Activated T-helper 1 cell treated with Interleukin-2 at 50 U/mL for 16 hours (primary cell): Measurements from ENCODE around the gene MTFR2.
A peak's percentile ranks its signal among the peaks of the same experiment; 100 is the strongest.

Experiments
- DNase-seq: peaks from one replicate; pipeline ENCODE4 v3.0.0-alpha.2; 2020; ENCODE audit warnings: low read depth

Gene MTFR2

GRCh38 chr6:136249811-136250685 is at the start of gene MTFR2:
TSS of gene MTFR2 (minus strand) at chr6:136250311. CDS start at chr6:136249099, 1,212 bp downstream.
- DNase-seq: peak; percentile 83

GRCh38 chr6:136294621-136295020 is 44.5 kb upstream of the MTFR2 start:
- DNase-seq: no peak

DNA sequence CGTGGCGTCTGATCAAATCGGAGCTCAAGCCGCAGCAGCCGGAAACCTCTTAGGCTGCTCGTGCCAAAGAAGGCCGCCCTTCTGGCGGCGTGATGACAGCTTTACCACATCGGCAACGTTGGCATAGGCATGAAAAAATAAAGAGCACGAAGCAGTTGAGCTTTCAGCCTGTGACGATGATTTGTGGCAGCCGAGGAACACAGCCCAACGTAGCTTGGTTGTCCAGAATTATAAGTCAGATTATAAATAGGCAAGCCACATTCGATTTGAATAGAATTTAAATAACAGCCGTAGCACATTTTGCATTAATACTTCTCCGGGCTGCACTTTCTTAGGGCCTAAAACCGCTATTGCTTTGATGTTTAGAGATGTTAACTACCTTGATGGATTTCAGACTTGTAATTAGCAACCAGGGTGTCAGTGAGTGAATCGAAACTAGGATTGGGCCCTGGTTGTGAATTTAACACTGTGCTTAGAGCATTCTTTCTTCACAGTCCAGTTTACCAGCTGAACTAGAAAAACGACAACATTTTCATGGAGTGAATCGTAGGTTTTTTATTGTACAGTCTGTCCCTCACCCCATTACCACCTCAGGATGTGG is 40.4 kb upstream of the MTFR2 start:
- peak; percentile 73 for DNase-seq

DNA sequence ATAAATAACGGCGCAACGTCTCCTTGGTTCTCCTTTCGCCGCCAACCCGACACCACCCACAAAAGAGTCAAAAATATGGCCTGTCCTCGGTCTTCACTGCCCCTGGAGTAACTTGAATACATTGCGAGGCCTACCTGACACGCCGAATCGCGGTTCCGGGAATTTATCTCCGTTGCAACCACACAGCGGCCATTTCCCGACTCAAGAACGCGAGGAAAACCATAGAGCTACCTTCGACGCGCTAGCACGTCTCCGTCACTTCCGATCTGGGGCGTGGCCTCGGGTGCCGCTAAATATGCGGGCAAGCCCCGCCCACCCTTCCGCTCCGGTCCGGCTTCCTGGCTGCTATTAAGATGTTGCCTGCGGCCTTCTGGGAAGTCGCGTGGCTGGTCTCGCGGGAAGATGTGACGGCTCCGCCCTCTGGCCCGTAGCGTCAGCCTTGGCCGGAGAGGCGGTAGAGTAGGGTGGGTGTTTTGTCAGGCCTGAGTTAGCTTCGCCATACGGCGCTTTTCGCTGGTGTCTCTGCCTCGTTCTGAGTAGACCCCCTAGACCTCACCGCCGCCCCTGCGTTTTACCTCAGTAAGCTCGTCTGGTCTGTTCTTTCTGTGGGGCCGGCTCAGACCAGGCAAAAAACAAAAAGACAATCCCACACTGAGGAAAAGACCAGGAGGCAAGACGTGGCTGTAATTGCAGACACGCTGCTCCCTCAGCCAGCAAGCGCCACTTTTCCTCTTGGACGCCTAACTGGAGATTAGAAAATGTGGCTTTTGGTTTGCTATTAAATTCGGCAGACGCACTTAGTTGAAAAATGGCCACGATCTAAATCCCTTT is 39.7 kb upstream of the MTFR2 start, which contains the start of gene BCLAF1:
BCLAF1 (minus strand) TSS at position 268 of the 831 bp plus-strand sequence. CDS start 9,980 bp downstream, outside the sequence.
- peak; percentile 99 for DNase-seq

DNA sequence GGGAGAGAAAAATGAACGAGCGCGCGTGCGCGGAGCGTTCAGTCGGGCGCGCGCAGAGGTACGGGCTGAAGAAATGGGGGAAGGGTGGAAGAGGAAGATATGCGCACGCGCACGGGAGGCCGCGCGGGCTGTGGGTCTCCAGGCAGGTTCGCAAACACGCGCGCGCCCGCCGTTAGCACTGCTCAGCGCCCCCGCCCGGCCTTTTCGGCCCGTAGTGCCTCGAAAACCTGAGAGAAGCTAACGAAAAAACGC is 39.1 kb upstream of the MTFR2 start:
- DNase-seq: peak; percentile 89

GRCh38 chr6:136288566-136289326 is 38.6 kb upstream of the MTFR2 start:
- peak; percentile 80 for DNase-seq

GRCh38 chr6:136284909-136285308 is 34.8 kb upstream of the MTFR2 start:
- DNase-seq: no peak

DNA sequence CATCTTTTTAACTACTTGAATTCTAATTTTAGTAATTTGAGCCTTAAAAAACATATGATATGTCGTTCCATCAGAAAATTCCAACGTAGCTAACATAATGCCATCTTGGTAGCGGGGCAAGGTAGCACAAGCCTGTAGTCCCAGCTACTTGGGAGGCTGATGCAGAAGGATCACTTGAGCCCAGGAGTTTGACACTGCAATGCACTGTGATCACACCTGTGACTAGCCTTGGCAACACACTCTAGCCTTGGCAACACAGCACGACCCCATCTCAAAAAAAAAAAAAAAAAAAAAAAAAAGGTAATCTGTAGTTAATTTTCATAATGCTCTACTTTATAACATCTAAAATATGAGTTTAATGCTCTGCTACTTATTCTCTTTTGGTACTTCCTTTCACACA is 32.8 kb upstream of the MTFR2 start:
- no peak for DNase-seq

DNA sequence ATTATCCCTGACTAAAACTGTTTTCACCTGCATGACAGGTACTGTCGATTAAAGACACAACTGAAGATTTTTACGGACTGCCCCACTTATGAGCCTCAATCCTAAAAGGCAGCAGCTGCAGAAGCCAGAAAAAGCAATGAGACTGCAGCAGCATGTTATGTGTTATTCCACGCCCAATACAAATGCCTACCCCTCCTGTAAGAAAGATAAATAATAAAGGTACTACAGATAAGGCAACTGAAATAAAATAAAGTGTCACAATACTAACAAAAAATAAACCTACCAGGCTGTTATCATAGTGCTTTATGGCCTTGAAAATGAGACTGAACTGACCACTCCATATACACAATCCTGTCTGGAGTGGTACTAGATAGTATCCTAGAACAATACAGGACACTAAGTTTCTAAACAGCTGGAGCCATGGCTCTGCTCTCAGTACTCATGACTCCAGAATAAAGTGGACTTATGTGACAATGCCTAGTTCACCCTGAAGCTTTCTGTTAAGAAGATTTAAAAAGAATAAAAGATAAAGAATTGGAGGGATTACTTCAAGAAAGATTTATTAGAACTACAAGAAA is 30.0 kb upstream of the MTFR2 start:
- DNase-seq: no peak

- no peak for DNase-seq
Observed at GRCh38 chr6:136274062-136274461, 24.0 kb upstream of the MTFR2 start.

DNA sequence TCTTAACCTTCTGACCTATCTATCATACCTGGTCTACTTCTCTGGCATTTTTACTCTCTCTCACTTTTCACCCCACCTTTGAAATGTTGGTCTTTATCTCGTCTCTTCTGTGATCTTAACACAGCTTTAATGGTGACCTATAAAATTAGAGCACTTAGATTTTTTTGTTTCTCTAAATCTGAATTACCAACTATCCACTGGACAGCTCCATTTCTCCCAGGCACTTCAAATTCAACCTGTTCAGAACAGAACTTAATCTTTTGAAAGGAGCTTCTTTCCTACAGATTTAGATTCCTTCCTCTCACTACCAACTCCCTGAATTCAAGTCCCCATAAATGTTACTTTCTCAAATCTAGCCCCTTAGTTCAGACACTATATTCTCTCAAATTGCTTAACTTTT is 15.0 kb upstream of the MTFR2 start:
- DNase-seq: no peak

DNA sequence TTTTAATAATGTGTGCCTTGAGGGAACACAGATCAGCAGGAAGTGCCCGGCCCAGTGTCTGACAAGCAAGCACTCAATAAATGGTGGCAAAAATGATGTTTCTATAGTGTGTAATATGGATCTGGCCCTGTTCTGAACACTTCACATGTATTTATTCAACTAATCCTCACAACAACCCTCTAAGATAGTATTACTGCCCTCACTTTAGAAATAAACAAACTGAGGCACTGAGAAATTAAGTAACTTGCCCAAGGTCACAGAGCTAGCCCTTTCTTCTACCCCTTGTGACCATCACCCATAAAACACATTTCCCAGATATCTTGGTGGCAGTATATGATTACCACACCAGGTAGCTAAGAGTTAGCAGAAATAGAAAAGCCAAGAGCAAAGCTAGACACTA is 12.8 kb upstream of the MTFR2 start:
- no peak for DNase-seq

DNA sequence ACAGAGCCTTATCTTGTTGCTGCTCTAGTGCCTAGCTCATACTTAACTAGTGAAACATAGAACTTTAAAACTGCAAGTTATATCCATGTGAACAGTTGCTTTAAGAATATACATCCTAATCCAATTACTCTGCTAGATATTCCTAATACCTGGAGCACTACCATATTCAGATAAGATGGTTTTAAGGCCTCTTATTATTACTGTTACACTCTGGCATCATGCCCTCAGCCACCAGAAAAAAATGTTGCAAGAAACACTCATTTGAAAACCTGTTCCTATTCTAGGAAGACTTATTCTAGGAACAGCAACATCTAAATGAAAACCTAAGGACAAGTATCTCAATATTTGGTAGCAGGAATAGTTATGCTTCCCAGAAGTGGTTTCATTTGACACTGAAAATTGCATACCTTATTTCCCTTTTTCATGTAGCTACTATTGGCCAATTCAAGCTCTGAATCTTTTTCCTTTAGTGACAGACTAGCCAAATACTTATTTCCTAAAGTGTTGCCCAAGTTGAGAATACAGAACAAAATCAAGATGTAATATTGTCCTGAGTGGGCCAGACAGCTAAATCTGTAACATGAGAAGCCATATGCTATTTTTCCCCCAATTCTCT is 4.8 kb upstream of the MTFR2 start:
- DNase-seq: no peak

DNA sequence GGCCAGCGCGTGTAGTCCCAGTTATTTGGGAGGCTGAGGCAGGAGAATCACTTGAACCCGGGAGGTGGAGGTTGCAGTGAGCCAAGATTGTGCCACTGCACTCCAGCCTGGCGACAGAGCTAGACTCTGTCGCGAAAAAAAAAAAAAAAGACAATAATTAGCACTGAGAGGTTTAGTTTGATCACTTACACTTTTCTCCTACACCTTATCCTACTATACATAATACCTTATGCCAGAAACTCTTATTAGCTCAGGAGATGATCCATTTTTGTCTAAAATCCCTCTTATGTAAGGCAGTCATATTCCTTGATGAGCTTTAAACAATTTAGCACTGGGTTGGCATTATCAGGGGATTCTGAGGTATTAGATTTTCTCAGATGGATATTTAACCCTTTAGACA is 3.6 kb upstream of the MTFR2 start:
- DNase-seq: no peak

DNA sequence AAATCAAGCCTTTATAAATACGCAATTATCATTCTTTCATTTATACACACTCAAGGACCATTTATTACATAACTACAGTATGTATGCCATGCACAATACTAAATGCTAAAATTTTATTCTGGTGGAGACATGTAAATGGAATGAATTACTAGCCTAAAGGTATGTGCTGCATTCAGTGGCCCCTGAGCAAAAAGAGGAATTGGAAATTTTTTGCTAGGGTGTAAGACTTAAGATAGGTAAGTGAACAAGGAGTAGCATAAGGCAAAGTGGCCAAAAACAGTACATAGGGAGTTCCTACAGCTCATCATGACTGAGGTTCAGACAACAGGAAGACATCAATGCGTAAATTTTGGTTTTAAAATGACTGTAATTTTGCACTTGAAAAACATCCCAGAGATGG is 2.3 kb upstream of the MTFR2 start:
- no peak for DNase-seq

DNA sequence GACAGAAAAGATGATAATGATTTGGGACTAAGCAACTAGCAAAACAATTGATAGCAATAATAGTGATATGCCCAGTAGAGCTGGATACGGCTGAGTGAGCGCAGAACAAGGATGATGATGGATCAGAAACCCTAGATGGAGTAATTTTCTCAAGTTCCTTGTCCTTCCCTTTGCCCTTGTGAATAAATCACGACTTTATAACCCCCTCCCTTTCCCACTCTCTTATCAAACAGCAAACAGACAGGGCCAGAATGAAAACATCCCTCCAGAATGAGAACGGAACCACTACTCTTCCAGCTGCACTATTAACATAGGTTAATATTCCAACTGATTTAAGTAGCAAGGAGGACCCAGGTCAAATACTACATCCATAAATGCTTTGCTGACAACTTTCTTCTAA is 1.3 kb upstream of the MTFR2 start:
- no peak for DNase-seq

GRCh38 chr6:136250686-136251008 is 536 bp upstream of the MTFR2 start:
- no peak for DNase-seq

DNA sequence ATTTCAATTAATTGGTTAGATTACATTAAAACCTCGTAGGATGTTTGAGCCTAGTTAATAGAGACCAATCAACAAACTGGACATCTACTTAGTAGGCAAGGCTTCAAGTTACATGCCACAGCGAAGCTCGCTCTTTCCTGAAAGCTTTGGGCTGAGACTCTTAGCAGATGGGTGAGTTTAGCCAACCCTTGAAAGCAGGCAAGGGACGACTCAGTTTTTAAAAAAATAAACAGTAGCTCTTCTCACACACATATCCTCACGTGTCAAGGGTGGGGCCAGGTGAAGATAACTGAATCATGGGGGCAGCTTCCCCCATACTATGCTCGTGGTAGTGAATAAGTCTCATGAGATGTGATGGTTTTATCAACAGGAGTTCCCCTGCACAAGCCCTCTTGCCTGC is 775 bp downstream of the MTFR2 start:
- no peak for DNase-seq

DNA sequence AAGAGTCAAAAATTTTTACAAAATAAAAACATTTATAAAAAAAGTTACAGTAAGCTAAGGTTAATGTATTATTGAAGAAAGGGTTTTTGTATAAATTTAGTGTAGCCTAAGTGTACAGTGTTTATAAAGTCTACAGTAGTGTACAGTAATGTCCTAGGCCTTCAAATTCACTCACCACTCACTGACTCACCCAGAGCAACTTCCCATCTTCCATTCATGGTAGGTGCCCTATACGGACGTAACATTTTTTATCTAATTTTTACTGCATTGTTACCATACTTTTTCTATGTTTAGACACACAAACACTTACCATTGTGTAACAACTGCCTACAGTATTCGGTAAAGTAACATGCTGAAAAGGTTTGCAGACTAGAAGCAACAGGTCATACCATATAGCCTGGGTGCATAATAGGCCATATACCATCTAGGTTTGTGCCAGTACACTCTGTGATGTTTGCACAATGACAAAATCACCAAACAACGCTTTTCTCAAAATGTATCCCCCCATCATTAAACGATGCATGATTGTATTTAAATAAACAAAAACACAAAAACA is 6.0 kb downstream of the MTFR2 start:
- DNase-seq: no peak

DNA sequence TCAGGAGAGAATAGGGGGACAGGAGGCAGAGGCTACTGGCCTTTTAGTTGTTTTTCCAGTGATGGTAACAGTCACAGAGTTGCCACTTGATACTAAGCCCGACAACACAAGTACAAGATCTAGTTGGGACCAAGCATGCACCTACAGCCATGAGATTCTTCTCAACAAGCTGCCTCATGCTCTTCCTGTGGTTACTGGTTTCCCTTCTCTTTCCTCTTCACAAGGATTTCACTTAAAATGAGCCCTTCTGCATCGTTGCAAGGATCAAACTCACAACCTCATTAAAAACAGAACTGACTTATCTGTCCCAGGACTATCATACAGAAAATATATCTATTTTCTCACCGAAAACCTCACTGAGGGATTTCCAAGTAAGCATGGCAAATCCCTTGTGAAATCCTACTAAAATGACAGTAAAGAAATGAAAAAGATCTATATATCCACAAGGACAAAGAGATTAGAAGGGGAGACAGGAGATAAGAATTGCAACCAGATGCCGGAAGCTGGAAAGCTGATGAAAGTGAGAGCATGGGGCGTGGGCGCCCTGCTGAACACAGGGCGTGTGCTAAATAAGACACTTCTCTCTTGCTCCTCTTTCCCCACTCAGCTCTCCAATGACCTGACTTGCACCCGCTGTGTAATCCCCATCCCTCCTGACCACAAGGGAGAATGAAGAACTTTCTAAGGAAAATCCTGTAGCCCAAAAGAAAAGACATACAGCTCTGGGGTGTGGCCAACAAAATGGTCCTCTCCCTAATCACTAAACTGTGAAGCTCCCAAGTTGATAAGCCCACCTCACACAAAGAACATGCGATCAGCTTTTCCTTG is 13.4 kb downstream of the MTFR2 start:
- DNase-seq: no peak
